GM12878 (cell line): ENCODE results near the gene SAMD3. TPM values are rescaled to one million over a fixed set of nuclear protein-coding genes. Genes with fewer than 3 reads are reported as not detected.

Experiments
- MYB ChIP-seq: fragments of 150-350 bp; IDR thresholded peaks from 2 replicates; pipeline ENCODE4 v1.6.1; 2014; ENCODE audit warnings: mild to moderate bottlenecking, low read depth, low read length, borderline replicate concordance
- NBN ChIP-seq: fragments of 450-650 bp; IDR thresholded peaks from 2 replicates; pipeline ENCODE4 v1.6.1; 2016
- NFIC ChIP-seq: IDR thresholded peaks from 2 replicates; pipeline ENCODE4 v1.6.1; 2012; ENCODE audit warnings: low read depth, mild to moderate bottlenecking, inconsistent platforms, low read length, moderate library complexity
- PAX5 ChIP-seq: IDR thresholded peaks from 2 replicates; pipeline ENCODE4 v1.6.1; 2011; ENCODE audit warnings: low read depth, low read length, borderline replicate concordance
- RB1 ChIP-seq: fragments of 450-650 bp; formaldehyde crosslinking; IDR thresholded peaks from 2 replicates; pipeline ENCODE4 v1.6.1; 2017; ENCODE audit warnings: mild to moderate bottlenecking, borderline replicate concordance
- RUNX3 ChIP-seq: IDR thresholded peaks from 2 replicates; pipeline ENCODE4 v1.6.1; 2012; ENCODE audit warnings: low read length, inconsistent platforms
- STAT1 ChIP-seq: fragments of 450-650 bp; conservative IDR thresholded peaks from 2 replicates; pipeline ENCODE4 v1.6.1; 2014; ENCODE audit warnings: antibody characterized with exemption, mild to moderate bottlenecking
- TARDBP ChIP-seq: IDR thresholded peaks from 2 replicates; pipeline ENCODE4 v1.6.1; 2016; ENCODE audit warnings: borderline replicate concordance
- polyA plus RNA-seq, 11 experiments: library from polyadenylated mRNA; depleted of rRNA in 4 of 11; unstranded in 6 of 11; stranded (reverse) in 5 of 11; fragments of >200 nt; fragmentation: Nextera tagmentation in 4 of 11; fragmentation: Illumina TruSeq in 1 of 11; extraction: Ambion mirVana in 4 of 11; extraction: Trizol in 1 of 11; gene quantifications; 1 replicate in 1 of 11; 2 replicates in 10 of 11; pipeline versions ENCODE4 v1.2.1 to v1.2.3, GENCODE V29; 2011 to 2016; ENCODE audit warnings: inconsistent platforms in 2 of 11, missing spikeins in 2 of 11, low read depth in 1 of 11
- total RNA-seq, 4 experiments: library from RNA; depleted of rRNA in 3 of 4; stranded (reverse); fragments of >200 nt in 3 of 4; fragmentation: Illumina TruSeq in 1 of 4; extraction: Trizol in 1 of 4; gene quantifications; 2 replicates each; pipeline versions ENCODE4 v1.2.1 to v1.2.3, GENCODE V29; 2013 to 2021
- TF ChIP-seq, protein P1 (sequence below): fragments of 450-650 bp; IDR thresholded peaks from 2 replicates; pipeline ENCODE4 v1.6.1; 2017; ENCODE audit warnings: mild to moderate bottlenecking, moderate library complexity
- TF ChIP-seq, protein P2 (sequence below): fragments of 450-650 bp; IDR thresholded peaks from 2 replicates; pipeline ENCODE4 v1.6.1; 2017; ENCODE audit warnings: mild to moderate bottlenecking, moderate library complexity

Gene SAMD3
- total and polyA plus RNA-seq, 10 of the 15 experiments (the other 5 are each of a cell fraction or from before 2014, with no cell fraction given) = 0.04 to 2.3 (median 0.39) TPM; not detected in 2

DNA sequence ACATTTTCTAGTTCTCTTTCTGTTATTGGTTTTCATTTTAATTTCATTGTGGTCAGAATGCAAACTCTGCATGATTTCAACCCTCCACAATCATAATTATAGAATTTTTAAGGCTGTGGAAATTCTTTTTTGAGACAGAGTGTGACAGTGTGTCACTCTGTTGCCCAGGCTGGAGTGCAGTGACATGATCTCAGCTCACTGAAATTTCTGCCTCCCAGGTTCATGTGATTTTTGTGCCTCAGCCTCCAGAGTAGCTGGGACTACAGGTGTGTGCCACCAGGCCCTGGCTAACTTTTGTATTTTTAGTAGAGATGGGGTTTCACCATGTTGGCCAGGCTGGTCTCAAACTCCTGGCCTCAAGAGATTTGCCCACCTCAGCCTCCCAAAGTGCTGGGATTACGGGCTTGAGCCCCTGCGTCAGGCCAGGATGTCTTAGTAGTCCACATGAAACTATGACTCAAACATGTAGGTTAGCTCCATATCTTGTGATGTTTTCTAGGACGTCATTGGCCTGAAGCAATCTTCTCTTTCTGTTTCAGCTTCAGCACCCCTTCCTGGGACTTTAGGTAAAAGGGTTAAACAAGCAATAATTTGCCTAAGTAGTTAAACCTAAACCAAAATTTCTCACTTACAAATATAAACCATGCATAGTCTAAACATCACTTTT is 47.4 kb upstream of the SAMD3 start (continued):
- TF ChIP-seq, protein P1, sequence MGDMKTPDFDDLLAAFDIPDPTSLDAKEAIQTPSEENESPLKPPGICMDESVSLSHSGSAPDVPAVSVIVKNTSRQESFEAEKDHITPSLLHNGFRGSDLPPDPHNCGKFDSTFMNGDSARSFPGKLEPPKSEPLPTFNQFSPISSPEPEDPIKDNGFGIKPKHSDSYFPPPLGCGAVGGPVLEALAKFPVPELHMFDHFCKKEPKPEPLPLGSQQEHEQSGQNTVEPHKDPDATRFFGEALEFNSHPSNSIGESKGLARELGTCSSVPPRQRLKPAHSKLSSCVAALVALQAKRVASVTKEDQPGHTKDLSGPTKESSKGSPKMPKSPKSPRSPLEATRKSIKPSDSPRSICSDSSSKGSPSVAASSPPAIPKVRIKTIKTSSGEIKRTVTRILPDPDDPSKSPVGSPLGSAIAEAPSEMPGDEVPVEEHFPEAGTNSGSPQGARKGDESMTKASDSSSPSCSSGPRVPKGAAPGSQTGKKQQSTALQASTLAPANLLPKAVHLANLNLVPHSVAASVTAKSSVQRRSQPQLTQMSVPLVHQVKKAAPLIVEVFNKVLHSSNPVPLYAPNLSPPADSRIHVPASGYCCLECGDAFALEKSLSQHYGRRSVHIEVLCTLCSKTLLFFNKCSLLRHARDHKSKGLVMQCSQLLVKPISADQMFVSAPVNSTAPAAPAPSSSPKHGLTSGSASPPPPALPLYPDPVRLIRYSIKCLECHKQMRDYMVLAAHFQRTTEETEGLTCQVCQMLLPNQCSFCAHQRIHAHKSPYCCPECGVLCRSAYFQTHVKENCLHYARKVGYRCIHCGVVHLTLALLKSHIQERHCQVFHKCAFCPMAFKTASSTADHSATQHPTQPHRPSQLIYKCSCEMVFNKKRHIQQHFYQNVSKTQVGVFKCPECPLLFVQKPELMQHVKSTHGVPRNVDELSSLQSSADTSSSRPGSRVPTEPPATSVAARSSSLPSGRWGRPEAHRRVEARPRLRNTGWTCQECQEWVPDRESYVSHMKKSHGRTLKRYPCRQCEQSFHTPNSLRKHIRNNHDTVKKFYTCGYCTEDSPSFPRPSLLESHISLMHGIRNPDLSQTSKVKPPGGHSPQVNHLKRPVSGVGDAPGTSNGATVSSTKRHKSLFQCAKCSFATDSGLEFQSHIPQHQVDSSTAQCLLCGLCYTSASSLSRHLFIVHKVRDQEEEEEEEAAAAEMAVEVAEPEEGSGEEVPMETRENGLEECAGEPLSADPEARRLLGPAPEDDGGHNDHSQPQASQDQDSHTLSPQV = no peak
- no peak for TF ChIP-seq NBN
- TF ChIP-seq, protein P2, sequence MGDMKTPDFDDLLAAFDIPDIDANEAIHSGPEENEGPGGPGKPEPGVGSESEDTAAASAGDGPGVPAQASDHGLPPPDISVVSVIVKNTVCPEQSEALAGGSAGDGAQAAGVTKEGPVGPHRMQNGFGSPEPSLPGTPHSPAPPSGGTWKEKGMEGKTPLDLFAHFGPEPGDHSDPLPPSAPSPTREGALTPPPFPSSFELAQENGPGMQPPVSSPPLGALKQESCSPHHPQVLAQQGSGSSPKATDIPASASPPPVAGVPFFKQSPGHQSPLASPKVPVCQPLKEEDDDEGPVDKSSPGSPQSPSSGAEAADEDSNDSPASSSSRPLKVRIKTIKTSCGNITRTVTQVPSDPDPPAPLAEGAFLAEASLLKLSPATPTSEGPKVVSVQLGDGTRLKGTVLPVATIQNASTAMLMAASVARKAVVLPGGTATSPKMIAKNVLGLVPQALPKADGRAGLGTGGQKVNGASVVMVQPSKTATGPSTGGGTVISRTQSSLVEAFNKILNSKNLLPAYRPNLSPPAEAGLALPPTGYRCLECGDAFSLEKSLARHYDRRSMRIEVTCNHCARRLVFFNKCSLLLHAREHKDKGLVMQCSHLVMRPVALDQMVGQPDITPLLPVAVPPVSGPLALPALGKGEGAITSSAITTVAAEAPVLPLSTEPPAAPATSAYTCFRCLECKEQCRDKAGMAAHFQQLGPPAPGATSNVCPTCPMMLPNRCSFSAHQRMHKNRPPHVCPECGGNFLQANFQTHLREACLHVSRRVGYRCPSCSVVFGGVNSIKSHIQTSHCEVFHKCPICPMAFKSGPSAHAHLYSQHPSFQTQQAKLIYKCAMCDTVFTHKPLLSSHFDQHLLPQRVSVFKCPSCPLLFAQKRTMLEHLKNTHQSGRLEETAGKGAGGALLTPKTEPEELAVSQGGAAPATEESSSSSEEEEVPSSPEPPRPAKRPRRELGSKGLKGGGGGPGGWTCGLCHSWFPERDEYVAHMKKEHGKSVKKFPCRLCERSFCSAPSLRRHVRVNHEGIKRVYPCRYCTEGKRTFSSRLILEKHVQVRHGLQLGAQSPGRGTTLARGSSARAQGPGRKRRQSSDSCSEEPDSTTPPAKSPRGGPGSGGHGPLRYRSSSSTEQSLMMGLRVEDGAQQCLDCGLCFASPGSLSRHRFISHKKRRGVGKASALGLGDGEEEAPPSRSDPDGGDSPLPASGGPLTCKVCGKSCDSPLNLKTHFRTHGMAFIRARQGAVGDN = no peak
- TF ChIP-seq NFIC = 0 out of 2 replicates have a peak, but pooled peaks have one; percentile 36
- 0 out of 2 replicates have a peak, but pooled peaks have one; percentile 7 for TF ChIP-seq RUNX3
- no peak for TF ChIP-seq STAT1
- TF ChIP-seq TARDBP = no peak
- no peak for TF ChIP-seq RB1
- TF ChIP-seq PAX5 = no peak
- TF ChIP-seq MYB = no peak
